Fibroblast of pulmonary artery (primary cell): Measurements from ENCODE around the gene CDKN2AIP.

Experiments used
- DNase-seq: peaks from one replicate; pipeline ENCODE4 v3.0.0-alpha.2; 2010; ENCODE audit warnings: low read depth
- H3K4me3 ChIP-seq: replicated peaks from 2 replicates; pipeline ENCODE4 v1.5.1; 2011; ENCODE audit warnings: low read depth, mild to moderate bottlenecking, control low read depth, low read length, moderate library complexity
- TF ChIP-seq, protein P1 (sequence below): IDR thresholded peaks from 2 replicates; pipeline ENCODE4 v1.5.1; 2011; ENCODE audit warnings: mild to moderate bottlenecking, control low read depth, low read length, inconsistent platforms; ENCODE audit errors: missing control alignments

The CDKN2AIP gene

DNA sequence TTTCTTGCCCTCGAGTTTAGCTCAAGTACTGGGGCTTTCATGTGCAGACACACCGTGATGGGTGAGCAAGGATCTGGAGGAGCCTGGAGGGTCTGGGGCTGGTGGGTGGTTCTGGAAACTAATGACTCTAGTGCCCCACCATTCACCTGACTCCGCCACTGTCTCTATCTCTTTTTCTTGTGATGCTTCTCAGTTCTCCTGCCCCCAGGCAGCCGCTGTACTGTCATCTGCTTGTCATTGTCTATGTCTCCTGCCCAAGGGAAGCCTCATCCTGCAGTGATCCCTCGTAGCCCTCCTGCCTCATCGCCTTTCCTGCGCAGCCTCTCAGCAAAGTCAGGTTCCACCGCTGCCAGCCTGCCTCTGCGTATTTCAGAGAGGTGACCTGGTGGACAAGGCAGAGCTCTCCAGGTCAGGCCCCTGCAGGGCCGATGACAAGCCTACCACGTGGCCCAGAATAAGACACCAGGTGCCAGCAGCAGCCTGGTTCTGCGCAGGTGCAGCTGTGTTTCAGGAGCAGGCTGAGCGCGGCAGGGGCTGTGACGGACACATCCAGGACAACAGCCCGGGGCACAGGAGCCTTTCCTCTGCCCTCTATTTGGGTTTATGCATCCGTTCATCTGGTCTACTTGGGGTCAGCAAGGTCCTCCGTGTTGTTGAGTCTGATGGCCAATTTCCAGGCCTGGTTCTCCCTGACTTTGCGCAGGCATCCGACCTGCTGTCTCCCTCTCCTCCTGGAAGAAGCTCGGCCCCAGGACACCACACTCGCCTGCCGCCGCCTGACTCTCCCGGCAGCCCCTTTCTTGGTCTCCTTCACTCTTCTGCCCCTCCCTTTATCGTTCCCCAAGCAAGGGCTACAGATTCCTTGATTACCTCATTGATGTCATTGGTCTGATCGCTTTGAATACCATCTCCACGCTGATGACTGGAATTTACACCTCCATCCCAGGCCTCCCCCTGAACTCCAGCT lies 30.9 kb upstream of the CDKN2AIP start:
- H3K4me3 ChIP-seq: no peak overlapping the region
- TF ChIP-seq, protein P1, sequence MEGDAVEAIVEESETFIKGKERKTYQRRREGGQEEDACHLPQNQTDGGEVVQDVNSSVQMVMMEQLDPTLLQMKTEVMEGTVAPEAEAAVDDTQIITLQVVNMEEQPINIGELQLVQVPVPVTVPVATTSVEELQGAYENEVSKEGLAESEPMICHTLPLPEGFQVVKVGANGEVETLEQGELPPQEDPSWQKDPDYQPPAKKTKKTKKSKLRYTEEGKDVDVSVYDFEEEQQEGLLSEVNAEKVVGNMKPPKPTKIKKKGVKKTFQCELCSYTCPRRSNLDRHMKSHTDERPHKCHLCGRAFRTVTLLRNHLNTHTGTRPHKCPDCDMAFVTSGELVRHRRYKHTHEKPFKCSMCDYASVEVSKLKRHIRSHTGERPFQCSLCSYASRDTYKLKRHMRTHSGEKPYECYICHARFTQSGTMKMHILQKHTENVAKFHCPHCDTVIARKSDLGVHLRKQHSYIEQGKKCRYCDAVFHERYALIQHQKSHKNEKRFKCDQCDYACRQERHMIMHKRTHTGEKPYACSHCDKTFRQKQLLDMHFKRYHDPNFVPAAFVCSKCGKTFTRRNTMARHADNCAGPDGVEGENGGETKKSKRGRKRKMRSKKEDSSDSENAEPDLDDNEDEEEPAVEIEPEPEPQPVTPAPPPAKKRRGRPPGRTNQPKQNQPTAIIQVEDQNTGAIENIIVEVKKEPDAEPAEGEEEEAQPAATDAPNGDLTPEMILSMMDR: no peak
- DNase-seq: no peak

DNA sequence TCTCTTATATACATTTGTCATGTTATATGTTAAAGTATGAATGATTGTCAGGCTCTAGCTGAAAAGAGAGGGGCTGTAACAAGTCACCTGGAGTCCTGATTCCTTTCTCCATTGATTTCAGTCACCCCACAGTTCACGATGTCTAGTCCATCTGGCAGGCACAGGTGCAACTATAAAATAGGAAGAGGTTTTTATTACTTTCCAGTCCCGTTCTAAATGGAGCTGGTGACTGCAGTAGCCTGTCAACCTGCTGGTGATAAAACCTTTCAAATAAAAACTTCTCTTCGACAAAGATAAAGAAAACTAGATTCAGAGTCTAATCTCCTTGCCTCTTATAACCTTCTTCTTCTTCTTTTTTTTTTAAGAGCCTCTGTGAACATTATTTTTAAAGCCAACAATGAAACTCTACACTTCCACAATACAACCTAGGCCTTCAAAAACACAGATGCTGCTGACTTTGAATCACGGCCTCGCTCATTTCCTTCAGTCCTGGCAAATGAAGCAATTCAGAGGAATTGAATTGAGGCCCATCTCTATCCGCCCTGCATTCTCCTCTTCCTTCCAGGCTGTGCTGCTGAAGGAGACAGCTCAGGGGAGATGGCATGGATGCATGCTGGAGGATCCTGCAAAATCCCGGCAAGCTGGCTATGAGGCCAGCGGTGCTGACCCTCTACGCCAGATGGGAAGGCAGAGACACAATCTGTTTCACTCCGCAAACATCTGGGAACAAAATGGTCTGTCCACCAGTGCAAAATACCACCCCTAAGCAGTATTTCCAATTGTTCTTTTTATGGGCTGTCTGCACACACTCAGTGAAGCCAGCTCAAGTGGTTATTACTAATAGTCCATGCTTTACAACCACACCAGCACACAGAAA lies 27.3 kb upstream of the CDKN2AIP start:
- TF ChIP-seq, protein P1: no peak
- no peak for DNase-seq
- no peak overlapping the region for H3K4me3 ChIP-seq

DNA sequence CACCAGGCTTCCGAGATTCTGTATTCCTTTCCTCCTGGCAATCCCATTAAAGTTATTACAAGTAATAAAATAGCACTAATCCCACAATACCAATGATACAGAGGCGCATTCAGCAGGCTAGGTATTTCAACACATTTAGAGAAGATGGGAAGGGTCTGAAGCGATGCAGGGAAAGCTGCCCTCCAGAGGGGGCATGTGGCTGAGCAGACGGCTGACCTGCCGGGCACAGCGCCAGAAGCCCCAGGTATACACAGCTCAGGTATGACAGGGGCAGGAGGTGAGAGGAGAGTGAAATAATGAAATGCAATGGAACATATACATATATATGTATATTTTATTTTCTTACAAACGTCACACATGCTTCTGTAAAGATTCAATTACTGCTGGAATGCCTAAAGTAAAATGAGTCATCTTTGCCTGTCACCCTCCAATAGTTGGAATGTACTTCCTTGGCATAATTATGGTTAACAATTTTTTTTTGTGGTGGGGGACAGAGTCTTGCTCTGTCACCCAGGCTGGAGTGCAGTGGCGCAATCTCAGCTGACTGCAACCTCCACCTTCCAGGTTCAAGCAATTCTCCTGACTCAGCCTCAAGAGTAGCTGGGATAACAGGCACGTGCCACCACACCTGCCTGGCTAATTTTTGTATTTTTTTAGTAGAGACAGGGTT lies 21.3 kb upstream of the CDKN2AIP start:
- DNase-seq: peak; percentile 24
- H3K4me3 ChIP-seq: no peak overlapping the region

DNA sequence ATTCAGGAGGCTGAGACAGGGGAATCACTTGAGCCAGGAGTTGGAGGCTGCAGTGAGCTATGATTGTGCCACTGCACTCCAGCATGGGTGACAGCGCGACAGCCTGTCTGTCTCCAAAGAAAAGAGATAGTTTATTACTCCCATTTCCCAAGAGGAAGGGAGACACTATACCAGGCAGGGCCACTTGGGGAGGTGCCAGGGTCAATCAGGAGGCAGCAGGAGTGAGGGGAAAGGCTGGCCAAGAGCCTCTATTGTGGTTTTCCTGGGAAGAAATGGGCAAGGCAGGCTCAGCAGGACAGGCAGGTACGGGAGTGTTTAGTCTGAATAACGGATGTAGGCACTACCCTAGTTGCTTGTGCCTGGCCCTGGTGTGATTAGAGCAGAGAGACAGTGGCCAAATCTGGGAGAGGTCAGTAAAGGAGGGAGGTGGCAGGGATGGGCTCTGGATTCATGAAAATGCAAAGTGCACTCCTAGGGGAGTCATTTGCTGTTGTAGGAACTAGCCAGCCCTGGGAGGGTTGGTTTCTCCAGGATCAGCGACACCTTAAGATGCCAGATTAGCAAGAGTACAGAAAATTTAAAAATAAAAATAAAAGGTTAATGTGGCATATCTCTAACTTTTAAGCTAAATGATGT lies 20.2 kb upstream of the CDKN2AIP start:
- TF ChIP-seq, protein P1: no peak
- DNase-seq: no peak
- no peak overlapping the region for H3K4me3 ChIP-seq

More for the DNA sequence above, 21.3 kb upstream of the CDKN2AIP start:
- TF ChIP-seq, protein P1: no peak

DNA sequence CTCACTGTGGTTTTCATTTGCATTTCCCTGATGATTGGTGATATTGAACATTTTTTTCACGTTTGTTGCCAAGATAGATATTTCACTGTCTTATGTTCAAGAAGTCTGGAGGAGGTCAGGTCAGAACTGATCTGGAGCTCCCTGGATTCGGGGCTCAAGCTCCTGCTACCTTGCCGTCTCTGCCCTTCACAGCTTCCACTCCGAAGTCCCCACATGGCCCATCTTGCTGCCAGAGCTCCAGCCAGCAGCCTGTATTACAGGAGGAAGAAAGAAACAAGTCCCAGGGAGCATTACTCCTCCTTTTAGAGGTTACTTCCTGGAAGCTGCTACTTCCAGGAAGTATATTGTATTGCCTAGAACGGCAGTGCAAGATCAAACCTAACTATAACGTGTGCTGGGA lies 17.9 kb upstream of the CDKN2AIP start:
- TF ChIP-seq, protein P1: no peak
- DNase-seq: no peak
- no peak overlapping the region for H3K4me3 ChIP-seq

DNA sequence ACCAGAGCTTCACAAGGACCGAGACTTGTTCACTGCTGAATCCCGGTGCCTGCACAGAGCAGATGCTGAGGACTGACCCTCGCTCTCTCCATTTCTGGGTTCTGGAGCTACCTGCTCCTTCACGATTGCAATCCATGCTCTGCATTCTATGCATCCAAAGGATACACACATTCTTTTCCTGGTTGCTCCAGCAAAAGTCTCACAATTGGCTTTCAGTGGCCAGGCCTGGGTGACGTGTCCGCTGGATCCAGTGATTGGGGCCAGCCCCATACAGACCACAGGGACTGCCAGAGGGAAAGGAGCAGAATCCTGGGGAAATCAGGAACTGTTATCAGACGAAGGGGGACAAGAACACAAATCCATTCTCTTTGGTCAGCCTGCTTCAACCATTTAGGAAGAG lies 14.9 kb upstream of the CDKN2AIP start:
- DNase-seq: no peak
- H3K4me3 ChIP-seq: no peak overlapping the region
- TF ChIP-seq, protein P1: no peak
